ENCODE results near the gene ZNF473.
"Not testable (repeated sequence)": the region's sequence is repeated elsewhere in the genome, so short reads cannot be mapped to it uniquely, and the experiment has no call there.

Gene ZNF473

GRCh38 chr19:50051228-50051895, 25.6 kb downstream of the ZNF473 start:
- DNase-seq, result not testable (repeated sequence)

- DNase-seq, result no peak
Measured at GRCh38 chr19:50051964-50052363, 26.2 kb downstream of the ZNF473 start.

- no peak for DNase-seq
Measured at GRCh38 chr19:50053119-50053518, 27.3 kb downstream of the ZNF473 start.

- no peak for DNase-seq
Measured at GRCh38 chr19:50058425-50058824, 32.6 kb downstream of the ZNF473 start.

GRCh38 chr19:50059045-50059444, 33.2 kb downstream of the ZNF473 start:
- DNase-seq, result no peak

GRCh38 chr19:50060107-50060506, 34.3 kb downstream of the ZNF473 start:
- DNase-seq, result no peak

- DNase-seq, result no peak
Measured at GRCh38 chr19:50061650-50062049, 35.8 kb downstream of the ZNF473 start.

- no peak for DNase-seq
Measured at GRCh38 chr19:50065938-50066337, 40.1 kb downstream of the ZNF473 start.

GRCh38 chr19:50067575-50067974, 41.8 kb downstream of the ZNF473 start:
- no peak for DNase-seq

GRCh38 chr19:50068382-50068781, 42.6 kb downstream of the ZNF473 start:
- DNase-seq, result not testable (repeated sequence)

- DNase-seq, result not testable (repeated sequence)
Measured at GRCh38 chr19:50075076-50075475, 49.3 kb downstream of the ZNF473 start.

- DNase-seq, result not testable (repeated sequence)
Measured at GRCh38 chr19:50075644-50076372, 50.0 kb downstream of the ZNF473 start.

GRCh38 chr19:50076581-50077355, 51.0 kb downstream of the ZNF473 start:
- not testable (repeated sequence) for DNase-seq

- DNase-seq, result not testable (repeated sequence)
Measured at GRCh38 chr19:50079014-50079413, 53.2 kb downstream of the ZNF473 start.

GRCh38 chr19:50084440-50084839, 58.6 kb downstream of the ZNF473 start:
- not testable (repeated sequence) for DNase-seq

- not testable (repeated sequence) for DNase-seq
Measured at GRCh38 chr19:50087153-50087552, 61.3 kb downstream of the ZNF473 start.

GRCh38 chr19:50090706-50091105, 64.9 kb downstream of the ZNF473 start:
- not testable (repeated sequence) for DNase-seq

GRCh38 chr19:50091786-50092185, 66.0 kb downstream of the ZNF473 start:
- DNase-seq, result not testable (repeated sequence)

GRCh38 chr19:50092597-50092996, 66.8 kb downstream of the ZNF473 start:
- not testable (repeated sequence) for DNase-seq

GRCh38 chr19:50097884-50098283, 72.1 kb downstream of the ZNF473 start:
- not testable (repeated sequence) for DNase-seq

GRCh38 chr19:50098892-50099291, 73.1 kb downstream of the ZNF473 start:
- DNase-seq, result not testable (repeated sequence)

- not testable (repeated sequence) for DNase-seq
Measured at GRCh38 chr19:50099696-50100095, 73.9 kb downstream of the ZNF473 start.

GRCh38 chr19:50100946-50101345, 75.1 kb downstream of the ZNF473 start:
- not testable (repeated sequence) for DNase-seq

Measured in right forelimb (tissue), 1 donor.